Measurements from ENCODE around the gene SLC27A4. TPM values are rescaled to one million over a fixed set of nuclear protein-coding genes. Genes with fewer than 3 reads are reported as not detected.

Gene SLC27A4
- total RNA-seq (10 to 100 TPM; 10.7 to 36.1 (median 17.8) TPM), polyA plus RNA-seq (10 to 100 TPM; 25.9 to 48.8 TPM)
- long read RNA-seq, donor 1, transcript SLC27A4-201 (13 exons, 3,028 nt): major isoform, 20 of 42 reads
- long read RNA-seq, donor 1, partial matches to known transcripts: 18 of 42 reads
- long read RNA-seq, donor 1, other reads (novel, unspliced or antisense): 4 of 42 reads
- long read RNA-seq, donor 2, transcript SLC27A4-201 (13 exons, 3,028 nt): major isoform, 34 of 84 reads
- long read RNA-seq, donor 2, partial matches to known transcripts: 27 of 84 reads
- long read RNA-seq, donor 2, other reads (novel, unspliced or antisense): 23 of 84 reads
- long read RNA-seq, donor 3, transcript SLC27A4-201 (13 exons, 3,028 nt): major isoform, 46 of 90 reads
- long read RNA-seq, donor 3, partial matches to known transcripts: 26 of 90 reads
- long read RNA-seq, donor 3, other reads (novel, unspliced or antisense): 18 of 90 reads

DNA sequence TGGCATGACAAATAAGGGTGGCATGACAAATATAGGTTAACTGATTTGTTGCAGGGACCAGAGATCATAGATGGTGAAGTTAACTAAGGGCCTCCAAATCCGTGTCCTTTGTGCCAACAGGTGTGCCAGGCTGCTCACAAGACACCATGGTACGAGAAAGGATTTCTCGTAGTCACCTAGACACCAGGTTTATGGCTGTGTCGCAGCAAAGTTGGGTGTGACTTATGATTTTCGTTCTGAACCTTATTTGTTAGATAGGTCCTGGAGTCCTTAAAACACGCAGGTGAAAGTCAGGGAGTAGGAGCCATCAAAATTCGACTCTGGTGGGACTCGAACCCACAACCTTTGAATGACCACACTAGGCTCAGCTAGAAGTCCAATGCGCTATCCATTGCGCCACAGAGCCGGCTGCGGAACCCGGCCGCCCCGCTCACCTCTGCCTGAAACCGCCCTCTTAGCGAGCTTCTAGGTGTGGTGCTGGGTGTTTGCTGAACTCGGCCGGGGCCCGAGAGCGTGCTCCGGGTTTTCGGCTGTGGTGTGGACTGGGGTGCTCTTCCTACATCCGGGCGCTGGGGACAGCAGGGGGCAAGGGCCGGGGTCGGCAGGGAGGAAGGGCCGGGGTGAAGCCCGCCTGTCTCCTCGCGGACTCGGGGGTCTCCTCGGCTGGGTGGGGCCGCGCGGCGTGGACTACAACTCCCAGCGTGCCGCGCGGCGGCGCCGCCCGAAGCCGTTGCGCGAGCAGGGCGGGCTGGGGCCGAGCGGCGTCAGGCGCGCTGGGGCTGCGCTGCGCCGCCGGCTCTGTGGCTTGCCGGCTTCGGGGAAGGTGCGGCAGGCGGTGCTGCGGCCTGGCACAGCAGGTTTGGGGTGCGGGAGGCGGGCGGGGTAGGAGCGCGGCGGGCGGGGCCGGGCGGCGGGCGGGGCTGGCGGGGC lies at the start of gene SLC27A4:
TSS of gene SLC27A4 (plus strand) at position 767 of the 930 bp plus-strand sequence. CDS start 2,606 bp downstream, outside the sequence.
- intact Hi-C loops (cut with DNase I): loop anchor here in 7 of 10 donors (2.0 to 10.0 kb wide), 7 partner anchors 17 to 145 kb away; partner anchors contain the start of genes CIZ1 (in 1 of the 7), COQ4 (in 1 of the 7), DNM1 (in 1 of the 7) and TRUB2 (in 1 of the 7)
- peak within 1 kb of the TSS in 11 of 12 donors; percentile 39 to 84 (median 79) for H3K27ac ChIP-seq
- ATAC-seq (peak; percentile 61 to 94 (median 91)), DNase-seq (peak; percentile 67 to 89 (median 78))
- no peaks in the 10 kb centered on the region for H3K27me3 ChIP-seq
- H3K9me3 ChIP-seq: no peaks in the 10 kb centered on the region
- TF ChIP-seq POLR2A (IDR thresholded peaks at IDR 0.05): peak in 1 of 2 donors; percentile 62
- TF ChIP-seq, protein P1, sequence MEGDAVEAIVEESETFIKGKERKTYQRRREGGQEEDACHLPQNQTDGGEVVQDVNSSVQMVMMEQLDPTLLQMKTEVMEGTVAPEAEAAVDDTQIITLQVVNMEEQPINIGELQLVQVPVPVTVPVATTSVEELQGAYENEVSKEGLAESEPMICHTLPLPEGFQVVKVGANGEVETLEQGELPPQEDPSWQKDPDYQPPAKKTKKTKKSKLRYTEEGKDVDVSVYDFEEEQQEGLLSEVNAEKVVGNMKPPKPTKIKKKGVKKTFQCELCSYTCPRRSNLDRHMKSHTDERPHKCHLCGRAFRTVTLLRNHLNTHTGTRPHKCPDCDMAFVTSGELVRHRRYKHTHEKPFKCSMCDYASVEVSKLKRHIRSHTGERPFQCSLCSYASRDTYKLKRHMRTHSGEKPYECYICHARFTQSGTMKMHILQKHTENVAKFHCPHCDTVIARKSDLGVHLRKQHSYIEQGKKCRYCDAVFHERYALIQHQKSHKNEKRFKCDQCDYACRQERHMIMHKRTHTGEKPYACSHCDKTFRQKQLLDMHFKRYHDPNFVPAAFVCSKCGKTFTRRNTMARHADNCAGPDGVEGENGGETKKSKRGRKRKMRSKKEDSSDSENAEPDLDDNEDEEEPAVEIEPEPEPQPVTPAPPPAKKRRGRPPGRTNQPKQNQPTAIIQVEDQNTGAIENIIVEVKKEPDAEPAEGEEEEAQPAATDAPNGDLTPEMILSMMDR (IDR thresholded peaks at IDR 0.05): no peak
- 6 to 24% (median 11%) methylated on average over 19 to 75 of the region's 75 CpGs for WGBS, 4 donors
- H3K4me1 ChIP-seq: peaks cover 0 to 16% (median 9%) of the 10 kb centered on the region in 12 donors
- H3K36me3 ChIP-seq: peaks cover 0 to 29% (median 23%) of the 10 kb centered on the region in 9 donors
- peak within 1 kb of the TSS; percentile 62 to 96 (median 86) for H3K4me3 ChIP-seq

- WGBS, 4 donors: 92 to 95% (median 94%) methylated on average over 3 of the region's 3 CpGs
- Histone ChIP-seq H3K4me3 (no peak overlapping the region), H3K9me3 (no peaks in the 10 kb centered on the region), H3K36me3 (peaks cover 0 to 29% (median 12%) of the 10 kb centered on the region in 9 donors), H3K27me3 (no peaks in the 10 kb centered on the region), H3K4me1 (peaks cover 0 to 6% (median 0%) of the 10 kb centered on the region in 12 donors), H3K27ac (no peak overlapping the region)
- intact Hi-C loops (cut with DNase I): loop anchor here in 2 of 10 donors (10.0 kb wide), 2 partner anchors 53 to 343 kb away; partner anchors contain the start of gene SLC27A4 (in 1 of the 2)
- ATAC-seq (no peak), DNase-seq (no peak)
- TF ChIP-seq, protein P1 (IDR thresholded peaks at IDR 0.05): no peak
- TF ChIP-seq POLR2A (IDR thresholded peaks at IDR 0.05): no peak
These were observed 48.3 kb upstream of the SLC27A4 start for GRCh38 chr9:128292009-128292408.

- Histone ChIP-seq H3K27ac (no peak overlapping the region), H3K4me3 (no peak overlapping the region), H3K27me3 (no peaks in the 10 kb centered on the region), H3K36me3 (peaks cover 0 to 24% (median 11%) of the 10 kb centered on the region in 9 donors), H3K9me3 (no peaks in the 10 kb centered on the region), H3K4me1 (peaks cover 0 to 6% (median 0%) of the 10 kb centered on the region in 12 donors)
- ATAC-seq (no peak), DNase-seq (no peak)
- TF ChIP-seq, protein P1 (IDR thresholded peaks at IDR 0.05): no peak
- TF ChIP-seq POLR2A (IDR thresholded peaks at IDR 0.05): no peak
- intact Hi-C loops (cut with DNase I): loop anchor here in 2 of 10 donors (10.0 kb wide), 2 partner anchors 52 to 342 kb away; partner anchors contain the start of gene SLC27A4 (in 1 of the 2)
- WGBS, 4 donors: 86 to 92% (median 88%) methylated on average over 4 of the region's 4 CpGs
These were observed 47.2 kb upstream of the SLC27A4 start for GRCh38 chr9:128293091-128293490.

All from heart left ventricle (tissue), 16 donors.